ENCODE measurements around the gene MAP4K4. TPM values are rescaled to one million over a fixed set of nuclear protein-coding genes. Genes with fewer than 3 reads are reported as not detected.

The MAP4K4 gene
- total RNA-seq, 1 donor from 2014 or later = 232 TPM

DNA sequence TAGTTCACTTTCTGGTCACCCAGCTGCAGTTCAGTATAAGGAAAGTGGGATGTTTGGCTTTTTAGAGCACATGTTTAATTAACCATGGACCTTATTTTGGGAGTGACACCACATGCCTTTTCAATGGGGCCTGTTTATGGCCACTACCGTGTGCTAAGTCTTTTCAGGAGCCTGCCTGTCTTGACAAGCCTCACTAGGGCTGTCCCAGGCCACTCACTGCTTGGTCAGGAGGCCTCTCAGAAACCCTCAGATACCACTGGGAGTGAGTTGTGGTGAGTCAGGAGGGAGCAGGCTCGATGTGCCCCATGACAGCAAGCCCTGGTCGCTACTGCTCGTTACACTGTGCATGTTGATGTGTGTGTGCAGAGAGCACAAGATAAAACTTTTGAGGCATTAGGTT is 123.0 kb downstream of the MAP4K4 start:
- no peak for DNase-seq
- H3K27me3 Mint-ChIP-seq = no peaks in the 10 kb centered on the region
- ChIA-PET POLR2A (no interaction called here), CTCF (no interaction called here)
- H3K4me3 Mint-ChIP-seq = no peak overlapping the region
- H3K9me3 Mint-ChIP-seq = no peaks in the 10 kb centered on the region
- no peak overlapping the region for H3K27ac Mint-ChIP-seq
- peaks cover 74% of the 10 kb centered on the region for H3K4me1 Mint-ChIP-seq
- intact Hi-C loops (cut with micrococcal nuclease) = loop anchor here (5.0 kb wide), 1 partner anchor 48 kb away; no protein-coding TSS in a partner anchor
- ATAC-seq (ENCODE audit: low read depth) = no peak
- TF ChIP-seq, protein P1, sequence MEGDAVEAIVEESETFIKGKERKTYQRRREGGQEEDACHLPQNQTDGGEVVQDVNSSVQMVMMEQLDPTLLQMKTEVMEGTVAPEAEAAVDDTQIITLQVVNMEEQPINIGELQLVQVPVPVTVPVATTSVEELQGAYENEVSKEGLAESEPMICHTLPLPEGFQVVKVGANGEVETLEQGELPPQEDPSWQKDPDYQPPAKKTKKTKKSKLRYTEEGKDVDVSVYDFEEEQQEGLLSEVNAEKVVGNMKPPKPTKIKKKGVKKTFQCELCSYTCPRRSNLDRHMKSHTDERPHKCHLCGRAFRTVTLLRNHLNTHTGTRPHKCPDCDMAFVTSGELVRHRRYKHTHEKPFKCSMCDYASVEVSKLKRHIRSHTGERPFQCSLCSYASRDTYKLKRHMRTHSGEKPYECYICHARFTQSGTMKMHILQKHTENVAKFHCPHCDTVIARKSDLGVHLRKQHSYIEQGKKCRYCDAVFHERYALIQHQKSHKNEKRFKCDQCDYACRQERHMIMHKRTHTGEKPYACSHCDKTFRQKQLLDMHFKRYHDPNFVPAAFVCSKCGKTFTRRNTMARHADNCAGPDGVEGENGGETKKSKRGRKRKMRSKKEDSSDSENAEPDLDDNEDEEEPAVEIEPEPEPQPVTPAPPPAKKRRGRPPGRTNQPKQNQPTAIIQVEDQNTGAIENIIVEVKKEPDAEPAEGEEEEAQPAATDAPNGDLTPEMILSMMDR (IDR thresholded peaks at IDR 0.05) = no peak
- peaks cover 30% of the 10 kb centered on the region for H3K36me3 Mint-ChIP-seq (ENCODE audit: low read depth)

DNA sequence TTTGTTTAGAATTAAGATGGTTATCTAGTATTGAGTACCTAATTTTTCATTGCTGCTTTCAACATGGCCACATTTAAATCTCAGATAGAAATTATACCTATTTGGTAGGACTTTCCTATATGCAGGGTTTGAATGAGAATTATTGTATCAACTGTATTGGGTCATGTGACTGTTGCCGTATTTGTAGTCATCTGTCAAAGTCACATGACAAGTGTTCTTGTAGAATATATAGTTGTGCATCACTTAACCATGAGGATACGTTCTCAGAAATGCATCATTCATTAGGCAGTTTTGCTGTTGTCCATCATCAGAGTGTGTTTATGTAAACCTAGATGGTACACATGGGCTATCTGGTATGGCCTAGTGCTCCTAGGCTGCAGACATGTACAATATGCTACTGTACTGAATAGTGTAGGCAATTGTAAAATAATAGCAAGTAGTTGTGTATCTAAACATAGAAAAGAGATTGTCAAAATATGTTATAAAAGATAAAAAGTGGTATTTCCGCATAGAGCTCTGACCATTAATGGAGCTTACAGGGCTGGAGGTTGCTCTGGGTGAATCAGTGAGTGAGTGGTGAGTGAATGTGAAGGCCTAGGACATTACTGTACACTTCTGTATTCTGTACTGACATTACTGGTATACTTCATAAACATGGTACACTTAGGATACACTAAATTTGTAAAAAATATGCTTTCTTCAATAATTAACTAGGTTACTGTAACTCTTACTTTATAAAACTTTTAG is 123.7 kb downstream of the MAP4K4 start:
- H3K27ac Mint-ChIP-seq = peak overlapping the region; percentile 12
- POLR2A ChIA-PET = no interaction called here
- intact Hi-C loops (cut with micrococcal nuclease) = loop anchor here (5.0 kb wide), 1 partner anchor 49 kb away; no protein-coding TSS in a partner anchor
- no peaks in the 10 kb centered on the region for H3K27me3 Mint-ChIP-seq
- DNase-seq (no peak), ATAC-seq (ENCODE audit: low read depth) (no peak)
- H3K9me3 Mint-ChIP-seq = no peaks in the 10 kb centered on the region
- H3K4me3 Mint-ChIP-seq = no peak overlapping the region
- TF ChIP-seq, protein P1 (IDR thresholded peaks at IDR 0.05) = no peak
- peaks cover 35% of the 10 kb centered on the region for H3K36me3 Mint-ChIP-seq (ENCODE audit: low read depth)
- CTCF ChIA-PET = interaction anchor here (1.0 to 4.5 kb wide), 7 partner anchors 11 to 402 kb away, joined by 3 to 50 read pairs (median 4); no protein-coding TSS in a partner anchor
- peaks cover 70% of the 10 kb centered on the region for H3K4me1 Mint-ChIP-seq

DNA sequence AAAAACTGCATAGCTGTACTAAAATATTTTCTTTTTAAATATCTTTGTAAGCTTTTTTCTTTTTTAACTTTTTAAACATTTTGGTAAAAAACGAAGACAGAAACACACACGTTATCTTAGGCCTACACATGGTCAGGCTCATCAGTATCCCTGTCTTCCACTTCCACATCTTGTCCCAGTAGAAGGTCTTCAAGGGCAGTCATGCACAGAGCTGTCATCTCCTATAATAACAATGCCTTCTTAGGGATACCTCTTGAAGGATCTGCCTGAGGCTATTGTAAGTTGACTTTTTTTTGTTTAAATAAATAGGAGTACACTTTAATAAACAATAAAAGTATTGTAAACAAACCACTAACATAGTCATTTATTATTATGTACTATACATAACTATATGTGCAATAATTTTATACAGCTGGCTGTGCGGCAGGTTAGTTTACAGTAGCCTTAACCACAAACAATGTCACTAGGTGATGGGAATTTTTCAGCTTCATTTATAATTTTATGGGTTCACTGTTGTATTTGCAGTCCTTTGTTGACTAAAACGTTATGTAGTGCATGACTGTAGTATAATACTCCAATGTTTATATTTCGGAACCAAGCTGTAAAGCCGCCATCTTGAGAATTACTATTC is 124.4 kb downstream of the MAP4K4 start:
- no peak for DNase-seq
- CTCF ChIA-PET = interaction anchor here (0.9 to 4.5 kb wide), 10 partner anchors 10 to 480 kb away, joined by 3 to 50 read pairs (median 4); no protein-coding TSS in a partner anchor
- Mint-ChIP-seq H3K27me3 (no peaks in the 10 kb centered on the region), H3K27ac (no peak overlapping the region), H3K9me3 (no peaks in the 10 kb centered on the region), H3K4me1 (peaks cover 68% of the 10 kb centered on the region), H3K36me3 (ENCODE audit: low read depth) (peaks cover 37% of the 10 kb centered on the region), H3K4me3 (no peak overlapping the region)
- intact Hi-C loops (cut with micrococcal nuclease) = loop anchor here (2.0 to 5.0 kb wide), 3 partner anchors 15 to 125 kb away; partner anchors contain the start of gene MAP4K4
- ATAC-seq (ENCODE audit: low read depth) = no peak
- POLR2A ChIA-PET = interaction anchor here (0.6 to 0.8 kb wide), 2 partner anchors 91 to 199 kb away, joined by 3 read pairs; no protein-coding TSS in a partner anchor
- TF ChIP-seq, protein P1 (IDR thresholded peaks at IDR 0.05) = no peak

DNA sequence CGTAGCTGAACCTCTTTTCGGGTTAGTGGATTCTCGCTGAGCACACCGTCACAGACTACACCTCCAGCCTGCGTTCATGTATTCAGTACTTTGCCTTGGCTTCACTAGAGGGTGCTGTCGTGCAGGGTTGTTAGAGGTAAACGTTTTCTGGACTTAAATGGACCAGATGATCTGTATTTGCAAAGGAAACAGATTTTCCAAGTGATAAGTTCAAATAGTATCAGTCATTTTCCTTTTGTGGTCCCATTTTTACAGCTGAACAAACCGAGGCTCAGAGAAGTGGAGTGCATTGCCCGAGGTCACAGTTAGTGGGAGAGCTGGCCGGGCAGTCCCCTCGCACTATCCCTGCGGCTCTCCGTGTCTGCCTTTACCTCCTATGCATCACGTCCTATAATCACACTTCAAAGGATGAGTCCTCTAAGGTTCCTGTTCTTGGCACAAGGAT is 125.9 kb downstream of the MAP4K4 start:
- Mint-ChIP-seq H3K4me1 (peaks cover 68% of the 10 kb centered on the region), H3K36me3 (ENCODE audit: low read depth) (peaks cover 40% of the 10 kb centered on the region), H3K27me3 (no peaks in the 10 kb centered on the region), H3K9me3 (no peaks in the 10 kb centered on the region), H3K27ac (peak overlapping the region; percentile 57), H3K4me3 (no peak overlapping the region)
- ChIA-PET CTCF (interaction anchor here (1.0 to 4.5 kb wide), 9 partner anchors 52 to 481 kb away, joined by 3 to 50 read pairs (median 8); partner anchors contain the start of gene MAP4K4), POLR2A (interaction anchor here (1.1 to 1.8 kb wide), 2 partner anchors 17 to 404 kb away, joined by 3 to 6 read pairs; no protein-coding TSS in a partner anchor)
- DNase-seq = no peak
- intact Hi-C loops (cut with micrococcal nuclease) = loop anchor here (2.0 to 5.0 kb wide), 3 partner anchors 17 to 127 kb away; partner anchors contain the start of gene MAP4K4
- ATAC-seq (ENCODE audit: low read depth) = peak; percentile 86
- TF ChIP-seq, protein P1 (IDR thresholded peaks at IDR 0.05) = no peak
